GM12878 (cell line): ENCODE results near the gene AKT1S1. TPM values are rescaled to one million over a fixed set of nuclear protein-coding genes. Genes with fewer than 3 reads are reported as not detected.
A peak's percentile ranks its signal among the peaks of the same experiment; 100 is the strongest.

Source experiments
- BHLHE40 ChIP-seq, 2 experiments: fragments of 450-650 bp in 1 of 2; IDR thresholded peaks; 2 replicates each; pipeline ENCODE4 v1.6.1; 2011 to 2017; ENCODE audit warnings: low read depth in 2 of 2, borderline replicate concordance in 1 of 2, improper control_type of control experiment in 1 of 2, low read length in 1 of 2, mild to moderate bottlenecking in 1 of 2
- CBFB ChIP-seq: IDR thresholded peaks from 2 replicates; pipeline ENCODE4 v1.6.1; 2016; ENCODE audit warnings: antibody characterized with exemption, low read depth
- E2F4 ChIP-seq: IDR thresholded peaks from 2 replicates; pipeline ENCODE4 v1.6.1; 2012; ENCODE audit warnings: low read depth, low read length, improper control_type of control experiment
- ETV6 ChIP-seq, 2 experiments: fragments of 450-650 bp in 1 of 2; IDR thresholded peaks in 1 of 2; conservative IDR thresholded peaks in 1 of 2; 2 replicates each; pipeline ENCODE4 v1.6.1; 2014; ENCODE audit warnings: antibody characterized with exemption in 1 of 2, borderline replicate concordance in 1 of 2, low read depth in 1 of 2, mild to moderate bottlenecking in 1 of 2, moderate library complexity in 1 of 2
- FOXM1 ChIP-seq: IDR thresholded peaks from 2 replicates; pipeline ENCODE4 v1.6.1; 2012; ENCODE audit warnings: low read depth, mild to moderate bottlenecking, inconsistent platforms, low read length, moderate library complexity
- GATAD2B ChIP-seq: fragments of 450-650 bp; conservative IDR thresholded peaks from 2 replicates; pipeline ENCODE4 v1.6.1; 2017; ENCODE audit warnings: low read depth, mild to moderate bottlenecking, moderate library complexity
- HDAC2 ChIP-seq: fragments of 200-600 bp; sonication (generic); IDR thresholded peaks from 2 replicates; pipeline ENCODE4 v1.6.1; 2017
- HDGF ChIP-seq: fragments of 450-650 bp; IDR thresholded peaks from 2 replicates; pipeline ENCODE4 v1.6.1; 2016; ENCODE audit warnings: antibody characterized with exemption
- IKZF2 ChIP-seq, 2 experiments: fragments of 450-650 bp; IDR thresholded peaks; 2 replicates each; pipeline ENCODE4 v1.6.1; 2017; ENCODE audit warnings: mild to moderate bottlenecking in 2 of 2, moderate library complexity in 2 of 2
- IRF4 ChIP-seq: IDR thresholded peaks from 2 replicates; pipeline ENCODE4 v1.6.1; 2011; ENCODE audit warnings: low read depth, low read length
- MEF2B ChIP-seq: fragments of 450-650 bp; IDR thresholded peaks from 2 replicates; pipeline ENCODE4 v1.6.1; 2018; ENCODE audit warnings: mild to moderate bottlenecking, moderate library complexity; ENCODE audit not compliant: partially characterized antibody, poor library complexity, severe bottlenecking
- MTA2 ChIP-seq: fragments of 450-650 bp; IDR thresholded peaks from 2 replicates; pipeline ENCODE4 v1.6.1; 2016; ENCODE audit warnings: low read depth, mild to moderate bottlenecking, moderate library complexity
- MXI1 ChIP-seq: fragments of 150-350 bp; IDR thresholded peaks from 2 replicates; pipeline ENCODE4 v1.6.1; 2011; ENCODE audit warnings: low read depth, mild to moderate bottlenecking, inconsistent platforms, low read length, improper control_type of control experiment
- MYC ChIP-seq: IDR thresholded peaks from 2 replicates; pipeline ENCODE4 v1.6.1; 2011; ENCODE audit warnings: mild to moderate bottlenecking, low read length, moderate library complexity, inconsistent platforms; ENCODE audit not compliant: insufficient read depth, insufficient replicate concordance, insufficient read length, severe bottlenecking
- NBN ChIP-seq: fragments of 450-650 bp; IDR thresholded peaks from 2 replicates; pipeline ENCODE4 v1.6.1; 2016
- PML ChIP-seq: IDR thresholded peaks from 2 replicates; pipeline ENCODE4 v1.6.1; 2012; ENCODE audit warnings: low read length, inconsistent platforms
- REST ChIP-seq: IDR thresholded peaks from 2 replicates; pipeline ENCODE4 v1.6.1; 2012; ENCODE audit warnings: mild to moderate bottlenecking, low read depth, low read length
- SIN3A ChIP-seq: IDR thresholded peaks from 2 replicates; pipeline ENCODE4 v1.6.1; 2012; ENCODE audit warnings: low read depth, low read length, improper control_type of control experiment
- SP1 ChIP-seq: IDR thresholded peaks from one replicate; pipeline ENCODE4 v1.6.1; 2011; ENCODE audit warnings: low read depth, low read length
- SPI1 ChIP-seq: IDR thresholded peaks from 2 replicates; pipeline ENCODE4 v1.6.1; 2011; ENCODE audit warnings: low read depth, mild to moderate bottlenecking, low read length, moderate library complexity, borderline replicate concordance; ENCODE audit not compliant: insufficient read depth
- SREBF1 ChIP-seq: IDR thresholded peaks from 2 replicates; pipeline ENCODE4 v1.6.1; 2012; ENCODE audit warnings: mild to moderate bottlenecking, low read length
- TCF7 ChIP-seq: IDR thresholded peaks from 2 replicates; pipeline ENCODE4 v1.6.1; 2014; ENCODE audit warnings: antibody characterized with exemption, borderline replicate concordance
- ZBTB33 ChIP-seq: fragments of 450-650 bp; IDR thresholded peaks from 2 replicates; pipeline ENCODE4 v1.6.1; 2017; ENCODE audit warnings: mild to moderate bottlenecking
- ZNF217 ChIP-seq: fragments of 450-650 bp; IDR thresholded peaks from 2 replicates; pipeline ENCODE4 v1.6.1; 2017; ENCODE audit warnings: antibody characterized with exemption, mild to moderate bottlenecking
- polyA plus RNA-seq, 11 experiments: library from polyadenylated mRNA; depleted of rRNA in 4 of 11; unstranded in 6 of 11; stranded (reverse) in 5 of 11; fragments of >200 nt; fragmentation: Nextera tagmentation in 4 of 11; fragmentation: Illumina TruSeq in 1 of 11; extraction: Ambion mirVana in 4 of 11; extraction: Trizol in 1 of 11; gene quantifications; 1 replicate in 1 of 11; 2 replicates in 10 of 11; pipeline versions ENCODE4 v1.2.1 to v1.2.3, GENCODE V29; 2011 to 2016; ENCODE audit warnings: inconsistent platforms in 2 of 11, missing spikeins in 2 of 11, low read depth in 1 of 11
- total RNA-seq, 4 experiments: library from RNA; depleted of rRNA in 3 of 4; stranded (reverse); fragments of >200 nt in 3 of 4; fragmentation: Illumina TruSeq in 1 of 4; extraction: Trizol in 1 of 4; gene quantifications; 2 replicates each; pipeline versions ENCODE4 v1.2.1 to v1.2.3, GENCODE V29; 2013 to 2021

The AKT1S1 gene
- total and polyA plus RNA-seq, 10 of the 15 experiments (the other 5 are each of a cell fraction or from before 2014, with no cell fraction given): 0.43 to 23.0 (median 12.3) TPM

- TF ChIP-seq REST: no peak
- TF ChIP-seq E2F4: no peak
- 0 out of 2 replicates have a peak, but pooled peaks have one; percentile 9 for TF ChIP-seq IRF4
- TF ChIP-seq CBFB: 0 out of 2 replicates have a peak, but pooled peaks have one; percentile 28
- TF ChIP-seq MTA2: no peak; the same call in 1 of the 2 replicates
- TF ChIP-seq SP1: no peak
- TF ChIP-seq IKZF2 (IDR thresholded peaks at IDR 0.05): no peak; a peak in 1 of 4 replicates
- TF ChIP-seq ZNF217: no peak
- TF ChIP-seq SIN3A: peak; percentile 60; the same call in 1 of the 2 replicates
- TF ChIP-seq ZBTB33: no peak
- 0 out of 2 replicates have a peak, but pooled peaks have one; percentile 14 for TF ChIP-seq GATAD2B
- TF ChIP-seq SREBF1: no peak
- no peak for TF ChIP-seq HDAC2
- no peak for TF ChIP-seq MEF2B
- TF ChIP-seq MXI1: no peak
- TF ChIP-seq FOXM1: no peak
- TF ChIP-seq PML: no peak
- TF ChIP-seq NBN: no peak; the same call in 1 of the 2 replicates
- TF ChIP-seq HDGF: no peak
- no peak for TF ChIP-seq ETV6 (conservative IDR thresholded peaks at IDR 0.05 in 1 of 2, IDR thresholded peaks at IDR 0.05 in 1 of 2; ENCODE audit: borderline replicate concordance in 1 of 2, low read depth in 1 of 2)
- TF ChIP-seq SPI1: no peak
- TF ChIP-seq MYC: peak; percentile 24
- TF ChIP-seq BHLHE40 (IDR thresholded peaks at IDR 0.05; ENCODE audit: borderline replicate concordance in 1 of 2, low read depth in 2 of 2, low read length in 1 of 2): peak in 1 of 2 experiments; percentile 3; a peak in 1 of 4 replicates
- no peak for TF ChIP-seq TCF7
These were observed 18.6 kb upstream of the AKT1S1 start (continued) for GRCh38 chr19:49895566-49896297.
